Measurements from ENCODE around the gene COG1.

- TF ChIP-seq EZH2 (IDR thresholded peaks at IDR 0.05; ENCODE audit: borderline replicate concordance, low read length): no peak
- TF ChIP-seq CTCF (IDR thresholded peaks at IDR 0.05; ENCODE audit: low read length): no peak
Measured at GRCh38 chr17:73198930-73199260, 6.0 kb downstream of the COG1 start.

All from OCI-LY1 (cell line).